ENCODE data around the gene RASAL1.
A peak's percentile ranks its signal among the peaks of the same experiment; 100 is the strongest.

RASAL1 gene

DNA sequence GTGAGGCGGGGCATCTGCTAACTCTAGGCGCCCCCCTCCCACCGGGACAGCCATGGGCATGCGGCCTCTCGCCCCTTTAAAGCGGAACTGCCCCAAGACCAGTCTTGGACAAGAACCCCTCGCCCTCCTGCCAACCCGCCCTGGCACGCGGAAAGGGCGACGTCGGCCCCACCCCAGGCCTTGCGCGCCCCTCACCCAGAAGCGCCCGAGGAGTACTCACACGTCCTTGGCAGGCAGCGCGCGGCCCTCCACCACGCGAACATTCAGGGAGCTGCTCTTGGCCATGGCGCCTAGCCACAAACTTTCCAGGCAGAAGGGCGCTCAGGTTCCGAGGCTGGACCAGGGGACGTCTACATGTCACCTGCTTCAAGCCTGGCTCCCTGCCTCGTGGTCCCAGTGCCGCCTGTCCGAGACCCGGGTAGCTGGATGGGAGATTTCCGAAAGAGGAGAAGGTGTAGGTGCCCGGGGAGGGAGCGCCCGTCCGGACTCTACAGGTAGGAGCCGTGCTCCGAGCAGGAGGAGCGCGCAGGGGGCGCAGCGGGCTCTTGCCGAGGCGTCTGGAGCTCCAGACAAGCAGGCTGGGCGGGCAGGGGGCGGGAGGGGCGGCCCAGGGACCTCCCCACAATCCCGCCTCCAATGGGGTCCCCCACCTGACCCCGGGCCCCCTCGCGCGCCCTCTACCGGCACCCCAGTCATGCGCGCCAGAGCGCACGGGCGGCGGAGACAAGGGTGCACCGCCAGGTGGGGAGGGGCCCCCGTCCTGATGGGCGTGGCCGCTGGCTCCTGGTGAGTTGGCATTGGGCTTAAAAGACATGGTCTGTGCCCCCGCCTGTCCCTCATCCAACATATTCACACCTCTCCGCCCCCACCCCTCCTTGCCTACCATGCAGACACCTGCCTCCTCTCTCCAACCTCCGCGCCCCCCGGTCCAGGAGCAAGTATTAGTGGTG is at the start of gene RASAL1:
Gene RASAL1 (minus strand): TSS at position 584 of the 950 bp plus-strand sequence. CDS start 299 bp downstream, at position 285.
- peak; percentile 70 to 80 (median 77) for DNase-seq

GRCh38 chr12:113184900-113185179 is 49.3 kb upstream of the RASAL1 start:
- peak; percentile 82 to 92 (median 88) for DNase-seq

- DNase-seq: no peak
Observed at GRCh38 chr12:113184098-113184899, 48.7 kb upstream of the RASAL1 start.

- no peak for DNase-seq
Observed at GRCh38 chr12:113183030-113183589, 47.5 kb upstream of the RASAL1 start.

DNA sequence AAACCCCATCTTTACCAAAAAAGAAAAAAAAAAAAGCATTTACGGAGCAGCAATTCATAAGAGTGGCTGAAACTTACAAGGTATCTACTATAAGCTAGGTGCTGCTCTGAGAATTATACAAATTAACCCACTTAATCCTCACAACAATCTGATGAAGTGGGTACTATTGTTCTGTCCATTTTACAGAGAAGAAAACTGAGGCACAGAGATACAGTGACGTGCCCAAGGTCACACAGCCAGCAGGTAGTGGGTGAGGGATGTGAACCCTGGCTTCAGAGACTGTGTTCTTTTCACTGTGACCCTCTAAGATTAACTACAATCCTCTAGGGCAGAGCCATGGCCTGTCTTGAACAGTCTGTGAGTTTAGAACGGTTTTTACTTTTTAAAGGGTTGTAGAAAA is 46.4 kb upstream of the RASAL1 start:
- no peak for DNase-seq

GRCh38 chr12:113180333-113180732 is 44.8 kb upstream of the RASAL1 start:
- DNase-seq: no peak

DNA sequence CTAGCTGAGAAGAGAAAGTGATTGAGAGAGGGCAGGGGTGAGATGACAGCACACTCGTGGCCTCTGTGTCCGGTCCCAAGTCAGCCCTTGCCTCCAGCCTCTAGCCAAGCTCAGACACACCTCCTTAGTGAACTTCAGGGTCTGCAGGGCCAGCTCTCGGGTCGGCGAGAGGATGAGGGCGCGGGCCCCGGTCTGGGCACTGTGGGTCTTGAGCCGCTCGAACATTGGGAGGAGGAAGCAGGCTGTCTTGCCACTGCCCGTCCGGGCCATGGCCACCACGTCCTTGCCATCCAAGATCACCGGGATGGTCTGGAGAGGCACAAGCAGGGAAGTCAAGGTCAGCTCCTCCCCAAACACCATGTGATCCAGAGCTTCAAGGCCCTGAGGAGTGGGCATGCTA is 43.5 kb upstream of the RASAL1 start:
- DNase-seq: no peak

- peak; percentile 46 to 66 (median 59) for DNase-seq
Observed at GRCh38 chr12:113174461-113175384, 39.2 kb upstream of the RASAL1 start.

DNA sequence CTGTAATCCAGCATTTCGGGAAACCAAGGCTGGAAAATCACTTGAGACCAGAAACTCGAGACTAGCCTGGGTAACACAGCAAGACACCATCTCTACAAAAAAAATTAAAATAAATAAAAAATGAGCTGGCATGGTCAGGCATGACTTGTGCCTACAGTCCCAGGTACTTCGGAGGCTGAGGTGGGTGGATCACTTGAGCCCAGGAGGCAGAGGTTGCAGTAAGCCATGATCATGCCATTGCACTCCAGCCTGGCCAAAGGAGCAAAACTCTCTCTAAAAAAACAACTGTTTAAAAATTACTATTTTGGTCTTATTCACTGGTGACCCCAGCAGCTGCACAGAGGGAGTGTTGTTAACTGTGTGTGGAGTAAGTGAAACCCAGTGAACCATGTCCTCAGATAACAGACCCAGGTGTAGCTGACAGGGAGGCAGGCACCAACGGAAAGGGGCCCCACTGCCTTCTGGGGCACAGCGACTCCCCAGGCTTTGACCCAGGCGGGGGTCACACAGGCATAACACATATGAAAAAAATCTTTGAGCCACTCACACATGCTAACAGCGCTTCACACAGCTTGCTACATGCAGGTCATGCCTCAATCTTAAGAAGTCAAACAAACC is 37.6 kb upstream of the RASAL1 start:
- no peak for DNase-seq

DNA sequence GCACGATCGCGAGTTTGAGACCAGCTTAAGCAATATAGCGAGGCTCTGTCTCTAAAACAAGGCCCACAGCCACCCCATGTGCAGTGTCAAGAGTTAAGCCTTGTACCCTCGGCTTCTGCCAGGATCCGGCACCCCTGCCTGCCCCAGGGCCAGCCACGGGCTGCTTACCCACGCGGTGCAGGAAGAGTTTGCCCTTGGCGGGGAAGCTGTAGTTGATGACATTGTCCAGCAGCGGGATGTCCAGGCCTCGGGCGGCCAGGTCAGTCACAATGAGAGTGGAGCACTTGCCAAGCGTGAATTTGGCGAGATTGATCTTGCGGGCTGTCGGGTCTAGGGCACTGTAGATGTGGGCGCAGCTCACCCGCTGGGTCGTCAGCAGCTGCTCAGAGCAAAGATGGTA is 36.6 kb upstream of the RASAL1 start:
- no peak for DNase-seq

DNA sequence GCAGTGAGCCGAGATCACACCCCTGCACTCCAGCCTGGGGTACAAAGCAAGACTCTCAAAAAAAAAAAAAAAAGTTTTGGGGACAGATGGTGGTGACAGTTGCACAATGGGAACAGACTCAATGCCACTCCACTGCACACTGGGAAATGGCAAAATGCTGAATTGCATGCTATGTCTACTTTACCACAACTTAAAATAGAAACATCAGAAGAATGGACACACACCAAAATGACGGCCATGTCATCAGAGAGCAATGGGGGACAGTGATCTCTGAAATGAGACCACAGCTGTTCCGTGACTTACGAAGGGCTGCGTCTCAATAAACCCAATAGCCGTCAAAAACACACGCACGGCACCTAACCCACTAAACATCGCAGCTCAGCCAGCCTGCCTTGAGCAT is 36.0 kb upstream of the RASAL1 start:
- DNase-seq: no peak

- DNase-seq: no peak
Observed at GRCh38 chr12:113170926-113171325, 35.4 kb upstream of the RASAL1 start.

GRCh38 chr12:113170457-113170856 is 34.9 kb upstream of the RASAL1 start:
- DNase-seq: no peak

DNA sequence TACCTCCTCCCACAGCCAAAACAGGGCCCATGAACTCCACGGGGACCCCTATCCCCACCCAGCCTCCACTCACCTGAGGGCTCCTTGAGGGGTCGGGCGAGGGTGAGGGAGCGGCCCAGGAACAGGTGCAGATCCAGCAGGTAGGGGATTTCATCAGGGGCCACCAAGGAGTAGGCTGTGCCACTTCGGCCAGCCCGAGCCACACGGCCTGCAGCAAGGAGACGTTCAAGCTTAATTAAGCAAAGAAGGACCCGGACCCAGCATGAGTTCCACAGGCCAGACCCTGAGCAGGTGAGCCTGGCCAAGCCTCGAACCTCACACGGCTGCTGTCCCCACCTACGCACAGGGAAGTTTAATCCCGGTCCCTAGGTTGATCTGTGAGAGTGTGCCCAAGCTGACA is 34.1 kb upstream of the RASAL1 start:
- no peak for DNase-seq

DNA sequence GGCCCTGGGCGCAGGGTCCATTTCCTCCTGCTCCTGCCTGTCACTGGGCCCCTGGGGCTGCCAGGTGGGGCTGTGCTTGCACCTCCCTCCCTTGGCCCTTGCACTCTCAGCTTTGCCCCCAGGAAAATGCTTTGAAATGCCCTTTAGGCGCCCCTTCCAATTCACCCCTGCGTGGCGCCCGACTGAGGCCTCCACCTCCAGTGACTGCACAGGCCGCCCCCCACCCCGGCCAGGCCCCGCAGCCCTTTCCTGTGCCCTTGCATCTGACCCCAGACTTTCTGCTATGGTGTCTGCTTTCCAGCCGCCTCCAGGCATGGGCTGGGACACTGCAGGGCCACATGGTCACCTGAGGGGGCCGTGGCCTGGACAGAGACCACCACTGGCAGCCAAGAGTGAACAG is 32.3 kb upstream of the RASAL1 start:
- DNase-seq: no peak

- DNase-seq: no peak
Observed at GRCh38 chr12:113165521-113166450, 30.2 kb upstream of the RASAL1 start.

DNA sequence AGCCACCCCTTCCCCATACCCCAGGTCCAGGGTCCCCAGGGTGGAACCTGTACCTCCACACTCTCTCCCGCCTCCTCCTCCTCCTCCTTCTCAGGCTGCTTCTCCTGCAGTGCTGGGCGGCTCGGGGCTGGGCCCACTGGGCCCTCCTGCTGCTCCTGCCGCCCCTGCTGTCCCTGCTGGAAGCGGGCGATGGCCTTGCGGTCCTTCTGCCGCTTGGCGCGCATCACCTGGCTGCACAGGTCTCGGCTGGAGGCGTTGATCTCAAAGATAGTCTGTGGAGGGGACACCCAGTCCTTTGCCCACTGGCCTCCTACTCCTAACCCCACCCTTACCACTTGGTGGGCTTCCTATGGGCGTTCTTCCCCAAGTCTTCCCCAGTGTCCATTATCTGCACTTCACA is 28.5 kb upstream of the RASAL1 start:
- DNase-seq: no peak

- no peak for DNase-seq
Observed at GRCh38 chr12:113163030-113163360, 27.4 kb upstream of the RASAL1 start.

DNA sequence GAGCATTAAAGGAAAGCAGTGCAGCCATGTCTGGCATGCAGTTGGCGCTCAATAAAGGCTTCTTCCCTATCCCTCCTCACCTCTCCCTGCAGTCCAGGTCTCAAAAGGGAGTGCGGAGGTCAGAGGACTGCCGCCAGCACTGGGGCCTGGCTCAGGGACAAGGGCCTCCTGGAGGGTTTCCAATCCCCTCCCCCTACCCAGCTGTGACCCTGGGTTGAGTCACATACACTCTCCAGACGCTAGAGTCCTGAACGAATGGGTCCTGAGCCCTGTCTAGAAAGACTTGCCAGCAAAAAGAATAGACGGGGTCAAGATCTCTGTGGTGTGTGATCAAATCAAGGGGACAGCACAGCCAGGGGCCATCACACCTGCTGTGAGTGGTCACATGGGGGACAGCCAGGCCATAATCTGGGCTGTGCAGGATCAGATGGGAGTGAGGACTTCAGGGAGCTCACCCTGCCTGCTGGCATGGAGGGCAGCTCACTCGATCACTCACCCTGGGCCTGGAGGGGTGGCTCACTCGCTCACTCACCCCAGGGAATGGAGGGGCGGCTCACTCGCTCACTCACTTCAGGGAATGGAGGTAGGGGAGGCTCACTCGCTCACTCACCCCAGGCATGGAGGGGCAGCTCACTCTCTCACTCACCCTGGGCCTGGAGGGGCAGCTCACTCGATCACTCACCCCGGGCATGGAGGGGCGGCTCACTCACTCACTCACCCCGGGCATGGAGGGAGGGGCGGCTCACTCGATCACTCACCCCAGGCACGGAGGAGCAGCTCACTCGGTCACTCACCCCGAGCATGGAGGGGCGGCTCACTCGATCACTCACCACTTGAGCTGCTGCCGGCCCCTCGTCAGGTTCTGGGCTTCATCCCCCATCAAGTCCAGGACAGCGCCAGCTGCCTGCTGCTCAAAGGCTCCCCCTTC is 26.8 kb upstream of the RASAL1 start:
- DNase-seq: no peak
